ENCODE results near the gene DLGAP5. TPM values are rescaled to one million over a fixed set of nuclear protein-coding genes. Genes with fewer than 3 reads are reported as not detected.

DLGAP5 gene
- total and polyA plus RNA-seq, 2 of the 13 experiments (the other 11 are each of a cell fraction or from before 2014, with no cell fraction given) = 7.7 to 55.8 TPM

DNA sequence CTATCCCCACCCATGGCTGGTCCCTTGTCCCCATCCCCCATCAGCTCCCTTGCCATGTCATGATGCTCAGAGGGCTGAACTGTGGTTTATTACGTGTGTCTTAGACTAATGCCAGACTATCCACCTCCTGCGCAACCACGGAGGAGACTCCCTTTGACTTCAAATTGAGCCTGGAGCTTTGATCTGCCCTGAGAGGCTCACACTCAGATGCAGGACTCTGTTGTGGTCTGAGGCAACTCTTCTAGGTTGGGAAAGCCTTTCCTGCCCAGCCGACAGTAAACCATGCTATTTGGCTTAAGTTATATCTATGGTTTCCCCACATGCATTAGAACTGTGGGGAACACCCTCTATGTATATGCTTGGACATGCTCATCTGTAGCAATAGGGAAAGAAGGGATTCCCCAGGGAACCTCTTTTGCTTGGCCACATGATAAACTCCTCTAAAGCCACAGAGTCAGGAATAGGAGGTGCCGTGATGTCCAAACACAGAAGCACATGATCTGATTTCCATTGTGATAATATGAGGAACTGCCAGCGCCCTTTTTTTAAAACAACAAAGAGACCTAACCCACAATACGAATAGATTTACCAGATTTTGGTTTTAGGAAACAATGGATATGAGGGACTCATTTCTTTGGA is 73.5 kb downstream of the DLGAP5 start:
- FAIRE-seq = no peak
- BruUV-seq (replicated peaks) = no TSS peak
- DNase-seq (ENCODE audit: low spot score) = no peak
- no peaks in the 10 kb centered on the region for H3K36me3 ChIP-seq (replicated peaks in 1 of 2; ENCODE audit: control insufficient read depth in 1 of 2, insufficient read depth in 2 of 2, low read length in 2 of 2)
- H3K79me2 ChIP-seq (ENCODE audit: insufficient read depth, low read length) = no peaks in the 10 kb centered on the region
- intact Hi-C loops (cut with micrococcal nuclease; ENCODE audit: unreplicated experiment) (no loop called here), in situ Hi-C loops (cut with HindIII; ENCODE audit: extremely low pct_ligation_motif_present, low pct_unique_long_range_greater_than_20kb) (no loop called here)
- POLR2A ChIA-PET = interaction anchor here (2.1 to 3.9 kb wide), 2 partner anchors 10 to 15 kb away, joined by 9 to 19 read pairs; no protein-coding TSS in a partner anchor
- CTCF ChIA-PET (ENCODE audit: low intra/inter-chr PET ratio, low total read pairs) = no interaction called here
- H3K9me3 ChIP-seq (ENCODE audit: low read length) = no peaks in the 10 kb centered on the region
- ATAC-seq = no peak; the same call in 2 of the 3 replicates
- peaks cover 80% of the 10 kb centered on the region for H3K4me1 ChIP-seq (ENCODE audit: insufficient read depth, low read length)
- H3K4me3 ChIP-seq (replicated peaks in 1 of 3; ENCODE audit: insufficient read depth in 1 of 3, low read depth in 2 of 3, low read length in 3 of 3) = no peak overlapping the region
- no peaks in the 10 kb centered on the region for H4K20me1 ChIP-seq (ENCODE audit: insufficient read depth, low read length)
- no peak for TF ChIP-seq ZNF737 (CRISPR knock-in tag; IDR thresholded peaks at IDR 0.05; ENCODE audit: borderline replicate concordance)
- TF ChIP-seq, protein P1, sequence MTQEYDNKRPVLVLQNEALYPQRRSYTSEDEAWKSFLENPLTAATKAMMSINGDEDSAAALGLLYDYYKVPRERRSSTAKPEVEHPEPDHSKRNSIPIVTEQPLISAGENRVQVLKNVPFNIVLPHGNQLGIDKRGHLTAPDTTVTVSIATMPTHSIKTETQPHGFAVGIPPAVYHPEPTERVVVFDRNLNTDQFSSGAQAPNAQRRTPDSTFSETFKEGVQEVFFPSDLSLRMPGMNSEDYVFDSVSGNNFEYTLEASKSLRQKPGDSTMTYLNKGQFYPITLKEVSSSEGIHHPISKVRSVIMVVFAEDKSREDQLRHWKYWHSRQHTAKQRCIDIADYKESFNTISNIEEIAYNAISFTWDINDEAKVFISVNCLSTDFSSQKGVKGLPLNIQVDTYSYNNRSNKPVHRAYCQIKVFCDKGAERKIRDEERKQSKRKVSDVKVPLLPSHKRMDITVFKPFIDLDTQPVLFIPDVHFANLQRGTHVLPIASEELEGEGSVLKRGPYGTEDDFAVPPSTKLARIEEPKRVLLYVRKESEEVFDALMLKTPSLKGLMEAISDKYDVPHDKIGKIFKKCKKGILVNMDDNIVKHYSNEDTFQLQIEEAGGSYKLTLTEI (CRISPR knock-in tag; conservative IDR thresholded peaks at IDR 0.05) = no peak
- H2AFZ ChIP-seq (ENCODE audit: low read length) = no peak overlapping the region
- WGBS (ENCODE audit: low lambda C conversion rate) = 34% methylated on average over 7 of the region's 7 CpGs
- H3K27ac ChIP-seq (ENCODE audit: extremely low read length, insufficient read depth, low read length) = no peak overlapping the region
- H3K27me3 ChIP-seq (ENCODE audit: control insufficient read depth in 1 of 2, insufficient read depth in 2 of 2, low read length in 2 of 2) = no peaks in the 10 kb centered on the region
- H3K4me2 ChIP-seq (ENCODE audit: low read depth, low read length) = peak overlapping the region; percentile 57
- H3K9ac ChIP-seq (ENCODE audit: insufficient read depth, low read depth, low read length) = no peak overlapping the region

DNA sequence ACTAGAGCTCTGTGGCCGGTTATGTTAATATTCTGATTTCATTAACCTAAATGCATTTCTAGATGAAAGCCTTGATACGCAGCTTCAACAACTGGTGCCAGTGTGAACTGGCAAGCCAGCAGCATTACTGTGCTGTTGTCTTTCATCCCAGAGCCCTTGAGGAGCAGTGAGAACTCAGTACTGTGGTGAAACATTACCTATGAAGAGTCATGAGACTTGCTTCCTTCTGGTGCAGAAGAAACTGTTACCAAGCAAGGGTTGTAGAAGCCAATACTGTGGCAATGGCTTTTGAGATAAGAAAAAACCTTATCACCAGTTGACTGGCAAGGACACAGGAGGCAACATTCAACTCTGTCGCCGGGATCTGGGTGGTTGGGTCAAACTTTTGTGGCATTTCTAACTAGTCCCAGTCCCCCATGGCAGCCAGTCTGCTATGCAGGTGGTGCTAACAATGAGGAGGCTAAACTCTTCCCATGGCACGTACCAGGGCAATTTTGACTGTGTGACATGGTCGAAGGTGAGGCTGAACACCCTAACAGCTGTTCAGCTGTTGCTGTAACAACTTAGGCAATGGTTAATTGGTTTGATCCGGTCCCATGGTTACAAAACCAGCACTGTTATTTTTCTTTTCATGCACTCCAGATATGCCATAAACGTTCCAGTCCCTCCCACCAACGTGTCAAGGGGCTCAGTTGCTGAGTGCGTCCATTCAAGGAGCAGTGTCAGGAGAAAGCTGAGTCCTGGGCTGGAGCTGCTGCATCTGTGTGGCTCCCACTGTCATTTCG is 74.9 kb downstream of the DLGAP5 start:
- in situ Hi-C loops (cut with HindIII; ENCODE audit: extremely low pct_ligation_motif_present, low pct_unique_long_range_greater_than_20kb) = no loop called here
- Histone ChIP-seq H3K27ac (ENCODE audit: extremely low read length, insufficient read depth, low read length) (peak overlapping the region; percentile 69), H3K9me3 (ENCODE audit: low read length) (no peaks in the 10 kb centered on the region), H3K79me2 (ENCODE audit: insufficient read depth, low read length) (no peaks in the 10 kb centered on the region), H3K4me2 (ENCODE audit: low read depth, low read length) (peak overlapping the region; percentile 65), H3K4me3 (replicated peaks in 1 of 3; ENCODE audit: insufficient read depth in 1 of 3, low read depth in 2 of 3, low read length in 3 of 3) (peak overlapping the region in 2 of 3 experiments; percentile 9 to 56; a peak in 5 of 6 replicates), H3K9ac (ENCODE audit: insufficient read depth, low read depth, low read length) (peak overlapping the region; percentile 48), H3K4me1 (ENCODE audit: insufficient read depth, low read length) (peaks cover 65% of the 10 kb centered on the region), H4K20me1 (ENCODE audit: insufficient read depth, low read length) (no peaks in the 10 kb centered on the region), H3K36me3 (replicated peaks in 1 of 2; ENCODE audit: control insufficient read depth in 1 of 2, insufficient read depth in 2 of 2, low read length in 2 of 2) (no peaks in the 10 kb centered on the region), H2AFZ (ENCODE audit: low read length) (peak overlapping the region; percentile 66), H3K27me3 (ENCODE audit: control insufficient read depth in 1 of 2, insufficient read depth in 2 of 2, low read length in 2 of 2) (no peaks in the 10 kb centered on the region)
- no TSS peak for BruUV-seq (replicated peaks)
- ChIA-PET CTCF (ENCODE audit: low intra/inter-chr PET ratio, low total read pairs) (no interaction called here), POLR2A (interaction anchor here (2.1 to 3.9 kb wide), 2 partner anchors 9 to 13 kb away, joined by 9 to 19 read pairs; no protein-coding TSS in a partner anchor)
- 17% methylated on average over 6 of the region's 11 CpGs for WGBS (ENCODE audit: low lambda C conversion rate)
- intact Hi-C loops (cut with micrococcal nuclease; ENCODE audit: unreplicated experiment) = no loop called here
- ATAC-seq (peak; percentile 77), FAIRE-seq (peak; percentile 49), DNase-seq (ENCODE audit: low spot score) (peak; percentile 63)
- TF ChIP-seq ZSCAN30 (CRISPR knock-in tag; IDR thresholded peaks at IDR 0.05) (no peak), RNF2 (conservative IDR thresholded peaks at IDR 0.05; ENCODE audit: low read depth) (no peak), SRY (CRISPR knock-in tag; IDR thresholded peaks at IDR 0.05) (no peak), CBX5 (CRISPR knock-in tag; IDR thresholded peaks at IDR 0.05; ENCODE audit: borderline replicate concordance) (no peak), ZMYM3 (CRISPR knock-in tag; IDR thresholded peaks at IDR 0.05) (peak; percentile 34; the same call in 1 of the 2 replicates), PAXIP1 (CRISPR knock-in tag; conservative IDR thresholded peaks at IDR 0.05) (peak; percentile 66)
